Right renal pelvis (tissue), 4 donors: Measurements from ENCODE around the gene AHNAK. TPM values are rescaled to one million over a fixed set of nuclear protein-coding genes. Genes with fewer than 3 reads are reported as not detected.
"Not testable (repeated sequence)": the region's sequence is repeated elsewhere in the genome, so short reads cannot be mapped to it uniquely, and the experiment has no call there.

Experiments
- DNase-seq, 4 donors: peaks; one replicate each; pipeline ENCODE4 v3.0.0-alpha.2; 2013; ENCODE audit warnings: low read depth in 4 of 4, low spot score in 3 of 4, missing footprints in 1 of 4
- polyA plus RNA-seq, 4 donors: library from polyadenylated mRNA; unstranded; fragments of 120-200 nt; gene quantifications; one replicate each; pipeline ENCODE4 v1.2.1, GENCODE V29; 2013; ENCODE audit not compliant: insufficient read length in 4 of 4

Gene AHNAK
- polyA plus RNA-seq, 4 donors, result 186 to 212 (median 195) TPM

DNA sequence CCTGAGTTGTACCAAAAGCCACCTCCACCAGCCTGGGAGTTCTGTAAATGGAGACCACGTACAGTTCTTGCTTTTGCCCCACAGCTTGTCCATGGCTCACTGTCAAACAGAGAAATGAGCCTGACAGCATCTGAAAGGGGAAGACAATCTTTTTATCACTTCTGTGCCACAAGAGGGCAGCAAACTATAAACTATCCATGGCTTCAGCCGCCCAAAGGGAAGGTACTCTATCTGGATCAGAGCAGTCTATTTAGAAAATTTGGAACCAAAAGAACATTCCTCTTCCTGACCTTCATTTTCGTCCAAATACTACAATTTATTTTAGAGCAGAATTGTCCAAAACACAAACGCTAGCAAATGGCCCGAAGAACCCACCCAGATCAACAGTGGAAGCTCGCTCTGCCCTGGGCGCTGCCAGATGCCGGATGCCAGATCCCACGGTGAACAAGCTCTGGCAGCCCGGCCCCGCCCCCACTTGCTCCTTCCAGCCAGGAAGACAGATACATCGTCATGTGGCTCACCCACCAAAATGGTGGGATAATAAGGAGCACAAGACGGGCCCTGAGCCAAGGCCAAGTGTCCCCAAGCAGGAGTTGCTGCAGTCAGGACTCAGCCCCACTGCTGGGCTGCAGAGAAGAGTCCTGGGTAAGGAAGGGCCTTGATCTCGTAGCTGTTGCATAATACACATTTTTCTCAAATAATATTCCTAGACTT, 151.6 kb downstream of the AHNAK start:
- peak; percentile 65 to 77 (median 74) for DNase-seq

DNA sequence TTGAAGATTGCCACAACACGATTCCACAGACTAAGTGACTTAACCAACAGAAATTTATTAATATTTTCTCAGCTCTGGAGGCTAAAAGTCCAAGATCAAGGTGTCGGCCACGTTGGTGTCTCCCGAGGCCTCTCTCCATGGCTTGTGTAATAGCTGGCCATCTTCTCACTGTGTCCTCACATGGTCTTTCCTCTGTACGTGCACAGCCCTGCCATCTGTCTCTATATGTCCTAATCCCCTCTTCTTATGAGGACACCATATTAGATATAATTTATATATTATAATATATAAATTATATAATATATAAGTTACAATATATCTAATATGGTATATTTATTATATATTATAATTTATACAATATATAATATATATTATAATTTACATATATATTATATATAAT, 152.9 kb downstream of the AHNAK start:
- DNase-seq, result no peak

DNA sequence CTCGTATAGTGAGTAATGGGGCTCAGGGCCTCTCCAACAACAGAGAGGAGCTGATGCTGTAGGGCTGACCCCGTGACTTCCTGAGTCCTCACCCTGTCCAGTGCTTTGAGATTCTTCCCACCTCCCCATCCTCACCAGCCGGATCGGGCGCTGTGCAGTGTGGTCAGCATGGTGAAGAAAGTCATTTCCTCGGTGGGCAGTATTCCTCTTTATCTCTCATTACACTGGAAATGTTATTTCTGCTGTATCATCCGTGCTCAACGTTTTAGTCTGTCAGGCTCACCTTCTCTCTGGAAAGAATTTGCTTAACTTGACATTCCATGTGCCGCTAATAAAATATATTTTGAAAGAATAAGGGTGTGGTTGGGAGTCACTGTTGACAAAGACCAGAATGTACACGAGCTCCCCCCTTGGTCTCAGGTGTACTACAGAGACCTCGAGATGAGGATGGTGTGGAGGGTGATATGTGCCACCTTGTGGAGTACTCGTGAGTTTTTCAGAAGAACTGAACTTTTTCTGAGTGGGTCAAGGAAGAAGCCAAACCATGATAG, 153.5 kb downstream of the AHNAK start:
- DNase-seq, result no peak

DNA sequence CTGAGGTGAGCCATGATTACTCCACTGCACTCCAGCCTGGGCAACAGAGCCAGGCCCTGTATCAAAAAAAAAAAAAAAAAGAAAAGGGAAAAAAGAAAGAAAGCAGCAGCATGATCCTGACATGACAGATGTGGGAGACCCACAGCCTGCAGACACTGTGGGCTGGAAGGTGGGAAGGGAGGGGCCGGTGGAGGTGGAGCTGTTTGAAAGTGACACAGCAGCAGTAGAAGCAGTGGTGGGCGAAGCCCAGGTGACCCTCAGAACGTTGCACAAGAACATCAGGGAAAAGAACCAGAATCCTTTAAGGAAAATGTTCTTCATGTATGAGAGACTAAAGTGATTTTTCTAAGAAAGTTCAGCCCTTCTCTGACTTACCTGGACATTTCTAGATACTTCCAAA, 154.1 kb downstream of the AHNAK start:
- no peak for DNase-seq

DNA sequence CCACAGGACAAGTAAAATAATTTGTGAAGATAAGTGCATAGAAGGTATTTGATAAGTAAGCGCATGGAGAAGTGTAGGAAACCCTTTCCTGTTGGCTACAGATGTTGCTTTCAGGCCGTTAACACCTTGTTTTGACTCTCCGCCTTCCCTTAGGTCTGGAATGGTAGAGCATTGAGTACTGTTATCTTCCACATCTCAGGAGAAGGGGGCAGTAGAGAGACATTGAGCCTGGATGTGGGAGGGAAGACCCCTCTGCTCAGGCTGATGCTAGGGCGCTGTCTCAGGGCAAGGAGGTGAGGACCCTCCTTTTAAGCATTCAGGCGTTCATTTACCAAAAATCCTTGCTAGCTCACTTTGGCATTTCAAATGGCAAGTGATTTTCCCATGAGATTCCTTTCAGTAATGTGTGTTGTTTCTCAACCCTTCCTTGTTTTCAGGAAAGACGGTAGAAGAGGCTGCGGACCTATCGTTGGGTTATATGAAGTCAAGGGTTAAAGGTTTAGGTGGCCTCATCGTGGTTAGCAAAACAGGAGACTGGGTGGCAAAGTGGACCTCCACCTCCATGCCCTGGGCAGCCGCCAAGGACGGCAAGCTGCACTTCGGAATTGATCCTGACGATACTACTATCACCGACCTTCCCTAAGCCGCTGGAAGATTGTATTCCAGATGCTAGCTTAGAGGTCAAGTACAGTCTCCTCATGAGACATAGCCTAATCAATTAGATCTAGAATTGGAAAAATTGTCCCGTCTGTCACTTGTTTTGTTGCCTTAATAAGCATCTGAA, 154.8 kb downstream of the AHNAK start:
- DNase-seq, result no peak

DNA sequence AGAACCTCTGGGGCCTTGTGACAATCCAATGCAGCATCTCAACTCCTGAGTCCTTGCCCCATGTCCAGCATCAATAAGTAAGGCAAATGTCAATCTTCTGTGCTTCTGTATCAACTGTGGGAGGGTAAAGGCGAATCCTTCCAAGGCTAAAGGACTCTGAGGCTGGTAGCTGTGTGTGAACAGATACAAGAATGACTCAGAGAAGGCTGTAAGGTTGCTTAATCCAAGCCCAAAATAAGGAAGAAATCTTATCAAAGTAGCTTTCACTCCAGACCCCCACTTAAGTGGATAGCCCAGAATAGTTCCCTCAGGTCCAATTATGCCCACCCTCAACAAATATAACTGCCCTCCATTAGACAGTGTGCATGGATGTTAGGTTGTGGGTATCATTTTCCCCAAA, 155.9 kb downstream of the AHNAK start:
- DNase-seq, result no peak

DNA sequence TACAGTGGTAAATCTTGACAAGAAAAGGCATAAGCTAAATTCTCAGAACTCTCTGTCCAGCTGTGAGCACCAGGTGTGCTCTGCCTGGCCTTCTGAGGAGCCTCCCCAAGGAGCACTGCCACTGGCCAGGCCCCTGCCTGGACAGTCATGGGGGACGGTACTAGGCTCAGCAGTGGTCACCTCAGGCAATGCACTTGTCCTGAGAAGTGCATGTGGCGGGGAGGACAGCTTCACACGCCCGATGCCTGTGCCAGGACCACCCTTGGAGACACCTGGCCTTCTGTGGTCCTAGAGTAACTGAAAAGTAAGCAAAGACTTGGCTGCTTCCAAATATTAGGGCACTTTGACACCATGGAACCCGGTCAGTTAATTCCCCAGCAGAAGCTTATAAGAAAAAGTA, 156.4 kb downstream of the AHNAK start:
- DNase-seq, result no peak

DNA sequence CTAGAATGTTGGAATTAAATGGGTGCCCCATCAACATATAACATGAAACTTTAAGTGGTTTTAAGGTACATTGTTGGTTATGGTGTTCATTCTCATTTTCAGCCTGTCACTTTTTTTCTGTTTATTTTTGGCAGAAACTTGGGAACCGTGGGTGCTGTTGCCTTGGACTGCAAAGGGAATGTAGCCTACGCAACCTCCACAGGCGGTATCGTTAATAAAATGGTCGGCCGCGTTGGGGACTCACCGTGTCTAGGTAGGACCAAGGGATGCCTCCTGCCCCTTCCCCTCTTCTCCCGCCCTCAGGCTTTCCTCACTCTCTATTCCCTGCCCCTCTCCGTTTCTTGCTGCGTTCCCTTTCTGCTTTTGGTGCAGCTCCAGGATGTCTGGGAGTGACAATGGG, 157.6 kb downstream of the AHNAK start:
- DNase-seq, result no peak

DNA sequence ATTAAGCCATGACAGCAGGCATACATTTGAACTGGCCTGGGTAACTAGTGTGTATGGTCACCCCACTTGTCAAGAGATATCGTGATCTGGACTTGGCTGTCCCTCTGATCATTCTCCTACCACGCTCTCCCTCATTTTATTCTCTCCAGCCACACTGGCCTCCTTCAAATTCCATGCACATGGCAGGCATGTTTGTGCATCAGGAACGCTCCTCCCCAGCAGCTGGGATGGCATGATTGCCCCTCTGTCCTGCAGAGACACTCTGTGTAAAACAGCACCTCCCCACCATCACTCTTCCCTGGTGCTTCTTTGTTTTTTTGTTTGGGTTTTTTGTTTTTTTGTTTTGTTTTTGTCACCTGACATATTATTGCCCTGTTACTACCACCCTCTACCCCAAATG, 159.2 kb downstream of the AHNAK start:
- no peak for DNase-seq

DNA sequence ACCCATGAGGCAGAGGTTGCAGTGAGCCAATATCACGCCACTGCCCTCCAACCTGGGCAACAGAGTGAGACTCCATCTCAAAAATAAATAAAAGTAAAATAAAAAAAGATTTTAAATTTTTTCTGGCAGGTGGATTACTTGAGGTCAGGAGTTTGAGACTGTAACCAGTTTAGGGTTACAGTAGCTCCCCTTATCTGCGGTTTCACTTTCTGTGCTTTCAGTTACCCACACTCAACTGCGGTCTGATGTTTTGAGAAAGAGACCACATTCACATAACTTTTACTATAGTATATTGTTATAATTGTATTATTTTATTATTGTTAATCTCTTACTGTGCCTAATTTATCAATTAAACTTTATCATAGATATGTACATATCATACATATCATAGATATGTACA, 160.5 kb downstream of the AHNAK start:
- not testable (repeated sequence) for DNase-seq

DNA sequence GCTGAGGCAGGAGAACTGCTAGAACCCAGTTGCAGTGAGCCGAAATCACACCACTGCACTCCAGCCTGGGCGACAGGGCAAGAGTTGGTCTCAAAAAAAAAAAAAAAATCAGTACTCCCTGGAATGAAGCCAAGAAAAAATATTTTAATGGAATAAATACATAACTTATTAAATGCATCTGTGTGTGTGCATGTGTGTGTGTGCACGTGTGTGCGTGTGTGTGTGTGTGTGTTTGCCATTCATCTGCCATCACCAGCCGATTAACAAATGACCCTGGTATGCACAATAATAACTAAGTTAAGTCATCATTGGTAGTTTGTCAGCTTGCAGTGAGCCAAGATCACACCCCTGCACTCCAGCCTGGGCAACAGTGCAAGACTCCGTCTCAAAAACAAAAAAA, 162.8 kb downstream of the AHNAK start:
- no peak for DNase-seq

Other genes with a start within 250 kb of the AHNAK start
- not detected for gene SCGB1D4, start 247.7 kb downstream of the AHNAK start, polyA plus RNA-seq
- gene ASRGL1, start 209.4 kb downstream of the AHNAK start, polyA plus RNA-seq, result 10 to 100 TPM; 49.1 to 65.9 (median 59.6) TPM
- gene SCGB1A1, start 127.8 kb downstream of the AHNAK start, polyA plus RNA-seq, result not detected
- 1,000 to 10,000 TPM; 2,211 to 2,243 (median 2,224) TPM for gene EEF1G, start 27.1 kb upstream of the AHNAK start, polyA plus RNA-seq
- 10 to 100 TPM; 22.2 to 25.5 (median 23.7) TPM for gene TUT1, start 44.7 kb upstream of the AHNAK start, polyA plus RNA-seq
- 10 to 100 TPM; 90.8 to 99.5 (median 93.4) TPM for gene MTA2, start 55.1 kb upstream of the AHNAK start, polyA plus RNA-seq
- 10 to 100 TPM; 27.9 to 40.2 (median 36.0) TPM for gene EML3, start 66.0 kb upstream of the AHNAK start, polyA plus RNA-seq
- 1 to 10 TPM; 3.0 to 3.5 (median 3.4) TPM for gene ROM1, start 66.5 kb upstream of the AHNAK start, polyA plus RNA-seq
- gene B3GAT3, start 75.2 kb upstream of the AHNAK start, polyA plus RNA-seq, result 10 to 100 TPM; 28.7 to 43.6 (median 32.6) TPM
- 100 to 1,000 TPM; 387 to 413 (median 398) TPM for gene GANAB, start 99.8 kb upstream of the AHNAK start, polyA plus RNA-seq
- gene INTS5, start 106.5 kb upstream of the AHNAK start, polyA plus RNA-seq, result 10 to 100 TPM; 19.9 to 23.8 (median 20.8) TPM
- 10 to 100 TPM; 54.5 to 63.6 (median 61.6) TPM for gene C11orf98, start 118.4 kb upstream of the AHNAK start, polyA plus RNA-seq
- gene CSKMT, start 118.5 kb upstream of the AHNAK start, polyA plus RNA-seq, result 1 to 10 TPM; 3.8 to 7.5 (median 4.9) TPM
- gene UQCC3, start 124.9 kb upstream of the AHNAK start, polyA plus RNA-seq, result 10 to 100 TPM in 1 of 4 donors, 1 to 10 TPM in 3; 7.3 to 12.8 (median 8.0) TPM
- gene LBHD1, start 125.5 kb upstream of the AHNAK start, polyA plus RNA-seq, result 1 to 10 TPM; 3.3 to 8.6 (median 7.8) TPM
- 100 to 1,000 TPM; 147 to 179 (median 149) TPM for gene UBXN1, start 132.3 kb upstream of the AHNAK start, polyA plus RNA-seq
- 1 to 10 TPM in 2 of 4 donors, under 1 TPM in 2; 0.91 to 1.5 (median 1.1) TPM for gene LRRN4CL, start 142.7 kb upstream of the AHNAK start, polyA plus RNA-seq
- gene BSCL2, start 160.6 kb upstream of the AHNAK start, polyA plus RNA-seq, result 10 to 100 TPM; 60.3 to 69.8 (median 68.3) TPM
- gene GNG3, start 160.9 kb upstream of the AHNAK start, polyA plus RNA-seq, result 1 to 10 TPM; 1.4 to 2.4 (median 1.9) TPM
- 10 to 100 TPM; 78.0 to 87.0 (median 84.2) TPM for gene HNRNPUL2, start 180.7 kb upstream of the AHNAK start, polyA plus RNA-seq
- 10 to 100 TPM; 35.6 to 44.1 (median 42.3) TPM for gene TTC9C, start 181.7 kb upstream of the AHNAK start, polyA plus RNA-seq
- 1 to 10 TPM; 6.5 to 8.4 (median 7.2) TPM for gene ZBTB3, start 207.4 kb upstream of the AHNAK start, polyA plus RNA-seq
- 100 to 1,000 TPM; 147 to 159 (median 148) TPM for gene POLR2G, start 214.8 kb upstream of the AHNAK start, polyA plus RNA-seq
- 10 to 100 TPM; 24.9 to 30.9 (median 28.4) TPM for gene TAF6L, start 224.6 kb upstream of the AHNAK start, polyA plus RNA-seq
- 10 to 100 TPM; 64.6 to 72.9 (median 68.3) TPM for gene TMEM179B, start 240.6 kb upstream of the AHNAK start, polyA plus RNA-seq
- gene TMEM223, start 245.2 kb upstream of the AHNAK start, polyA plus RNA-seq, result 10 to 100 TPM; 22.3 to 31.0 (median 25.5) TPM